ENCODE measurements around the gene LDB2.

The LDB2 gene

DNA sequence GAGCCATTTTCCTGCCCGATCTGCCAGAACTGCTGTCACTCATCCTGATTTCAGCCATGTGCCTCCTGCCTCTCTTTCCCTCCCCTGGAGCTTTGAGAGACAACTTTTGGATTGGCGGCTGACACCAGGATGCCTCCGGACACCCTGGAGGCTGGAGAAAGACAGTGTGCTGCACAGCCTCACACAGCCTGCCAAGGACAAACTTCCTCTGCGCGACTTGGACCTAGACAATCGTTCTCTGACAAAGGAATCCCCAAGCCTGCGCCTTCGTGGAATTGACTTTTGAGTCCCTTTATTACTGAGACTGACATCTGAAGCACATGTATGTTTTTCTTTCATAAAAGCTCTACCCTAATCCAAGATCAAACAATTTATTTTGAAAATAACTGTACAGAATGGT is 10.8 kb upstream of the LDB2 start:
- Histone ChIP-seq H3K27ac (ENCODE audit: low read length) (no peak overlapping the region), H3K9ac (ENCODE audit: low read depth, low read length) (no peak overlapping the region), H3K4me1 (ENCODE audit: insufficient read depth, low read length) (peaks cover 18% of the 10 kb centered on the region; the same call in 1 of the 2 replicates), H3K9me3 (ENCODE audit: insufficient read depth, low read depth, low read length) (no peaks in the 10 kb centered on the region), H3K4me3 (ENCODE audit: low read length) (no peak overlapping the region), H3K27me3 (ENCODE audit: insufficient read depth, low read length) (no peaks in the 10 kb centered on the region), H3K36me3 (ENCODE audit: insufficient read depth, low read depth, low read length) (no peaks in the 10 kb centered on the region)

DNA sequence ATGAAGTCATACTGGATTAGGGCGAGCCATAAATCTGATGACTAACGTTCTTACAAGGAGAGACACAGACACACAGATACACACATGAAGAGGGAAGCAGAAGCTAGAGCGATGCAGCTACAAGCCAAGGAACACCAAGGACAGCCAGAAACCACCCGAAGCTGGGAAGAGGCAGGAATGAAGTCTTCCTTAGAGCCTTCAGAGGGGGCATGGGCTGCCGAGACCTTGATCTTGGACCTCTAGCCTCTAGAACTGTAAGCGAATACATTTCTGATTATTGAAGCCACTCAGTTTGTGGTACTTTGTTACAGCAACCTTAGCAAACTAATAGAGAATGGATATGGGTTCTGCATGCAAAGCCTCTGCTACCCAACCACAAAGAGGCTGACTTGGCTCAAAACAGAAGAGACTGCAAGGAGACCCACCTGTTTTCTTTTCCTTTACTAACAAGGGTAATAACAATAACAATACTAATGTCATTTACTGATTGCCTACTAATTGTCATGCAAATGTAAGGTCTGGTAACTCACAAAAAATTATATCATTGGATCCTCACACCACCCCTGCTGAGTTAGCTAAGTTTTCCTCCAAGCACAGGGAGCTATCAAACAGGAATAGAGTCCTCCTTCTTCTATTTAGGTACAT is 10.1 kb upstream of the LDB2 start:
- no peaks in the 10 kb centered on the region for H3K9me3 ChIP-seq (ENCODE audit: insufficient read depth, low read depth, low read length)
- H3K27ac ChIP-seq (ENCODE audit: low read length): no peak overlapping the region
- H3K4me3 ChIP-seq (ENCODE audit: low read length): peak overlapping the region; percentile 14; the same call in 1 of the 2 replicates
- no peaks in the 10 kb centered on the region for H3K36me3 ChIP-seq (ENCODE audit: insufficient read depth, low read depth, low read length)
- no peak overlapping the region for H3K9ac ChIP-seq (ENCODE audit: low read depth, low read length)
- peaks cover 18% of the 10 kb centered on the region; the same call in 1 of the 2 replicates for H3K4me1 ChIP-seq (ENCODE audit: insufficient read depth, low read length)
- no peaks in the 10 kb centered on the region for H3K27me3 ChIP-seq (ENCODE audit: insufficient read depth, low read length)

- Histone ChIP-seq H3K4me3 (ENCODE audit: low read length) (peak overlapping the region; percentile 24), H3K27me3 (ENCODE audit: insufficient read depth, low read length) (no peaks in the 10 kb centered on the region), H3K4me1 (ENCODE audit: insufficient read depth, low read length) (peaks cover 33% of the 10 kb centered on the region), H3K27ac (ENCODE audit: low read length) (no peak overlapping the region), H3K9me3 (ENCODE audit: insufficient read depth, low read depth, low read length) (no peaks in the 10 kb centered on the region), H3K9ac (ENCODE audit: low read depth, low read length) (no peak overlapping the region), H3K36me3 (ENCODE audit: insufficient read depth, low read depth, low read length) (no peaks in the 10 kb centered on the region)
These were observed 1.9 kb upstream of the LDB2 start for GRCh38 chr4:16900325-16900724.

GRCh38 chr4:16896881-16897750 is 1.3 kb downstream of the LDB2 start:
- Histone ChIP-seq H3K4me1 (ENCODE audit: insufficient read depth, low read length) (peaks cover 61% of the 10 kb centered on the region), H3K27ac (ENCODE audit: low read length) (no peak overlapping the region), H3K9me3 (ENCODE audit: insufficient read depth, low read depth, low read length) (no peaks in the 10 kb centered on the region), H3K4me3 (ENCODE audit: low read length) (peak overlapping the region; percentile 87), H3K9ac (ENCODE audit: low read depth, low read length) (peak overlapping the region; percentile 72), H3K36me3 (ENCODE audit: insufficient read depth, low read depth, low read length) (no peaks in the 10 kb centered on the region), H3K27me3 (ENCODE audit: insufficient read depth, low read length) (no peaks in the 10 kb centered on the region)

DNA sequence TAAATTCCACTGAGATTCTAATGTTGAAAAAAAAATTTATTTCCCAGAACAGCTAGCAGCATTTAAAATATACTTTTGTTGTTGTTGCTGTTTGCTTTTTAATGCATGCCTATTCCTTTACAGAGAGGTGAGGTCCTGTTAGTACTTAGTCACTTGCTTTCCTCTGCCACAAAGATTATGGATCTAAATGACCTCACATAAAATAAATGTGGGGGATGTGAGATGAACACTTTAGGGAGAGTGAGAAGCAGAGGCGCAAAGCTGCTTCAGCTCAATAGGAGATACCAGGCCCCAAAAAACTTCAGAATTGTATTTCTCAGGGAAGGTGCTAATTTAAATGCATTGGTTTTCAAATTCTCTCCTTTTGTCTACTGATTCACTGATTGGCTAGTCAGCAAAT is 4.0 kb downstream of the LDB2 start:
- Histone ChIP-seq H3K9ac (ENCODE audit: low read depth, low read length) (peak overlapping the region; percentile 72; the same call in 1 of the 2 replicates), H3K9me3 (ENCODE audit: insufficient read depth, low read depth, low read length) (no peaks in the 10 kb centered on the region), H3K4me3 (ENCODE audit: low read length) (peak overlapping the region; percentile 87; the same call in 1 of the 2 replicates), H3K4me1 (ENCODE audit: insufficient read depth, low read length) (peaks cover 58% of the 10 kb centered on the region), H3K27ac (ENCODE audit: low read length) (peak overlapping the region; percentile 9), H3K27me3 (ENCODE audit: insufficient read depth, low read length) (no peaks in the 10 kb centered on the region), H3K36me3 (ENCODE audit: insufficient read depth, low read depth, low read length) (no peaks in the 10 kb centered on the region)

DNA sequence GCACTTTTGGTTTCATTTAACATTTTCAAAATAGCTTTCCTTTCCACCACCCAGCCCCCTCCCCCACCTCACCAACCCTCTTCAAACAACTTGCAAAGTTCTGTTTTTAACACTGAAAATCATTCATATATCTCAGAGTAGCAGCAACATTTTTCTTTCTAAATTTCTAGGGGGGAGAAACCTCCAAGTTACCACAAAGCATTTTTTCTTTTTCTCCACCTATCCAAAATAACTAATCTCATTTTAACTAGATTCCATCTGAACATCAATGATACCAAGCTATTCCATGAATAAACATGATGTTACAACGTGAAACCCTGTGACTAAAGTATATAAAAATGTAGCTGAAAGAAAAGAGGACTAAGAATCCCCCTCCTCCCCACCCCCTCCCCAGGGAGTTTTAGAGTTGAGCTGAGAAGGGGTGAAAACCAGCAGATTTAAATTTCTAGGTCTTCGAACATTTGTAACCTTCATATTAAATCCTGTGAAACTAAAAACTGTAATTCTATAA is 5.2 kb downstream of the LDB2 start:
- H3K9me3 ChIP-seq (ENCODE audit: insufficient read depth, low read depth, low read length): no peaks in the 10 kb centered on the region
- H3K9ac ChIP-seq (ENCODE audit: low read depth, low read length): peak overlapping the region; percentile 72; the same call in 1 of the 2 replicates
- peak overlapping the region; percentile 82 for H3K27ac ChIP-seq (ENCODE audit: low read length)
- peaks cover 52% of the 10 kb centered on the region for H3K4me1 ChIP-seq (ENCODE audit: insufficient read depth, low read length)
- H3K4me3 ChIP-seq (ENCODE audit: low read length): peak overlapping the region; percentile 24
- no peaks in the 10 kb centered on the region for H3K27me3 ChIP-seq (ENCODE audit: insufficient read depth, low read length)
- peaks cover 8% of the 10 kb centered on the region; the same call in 1 of the 2 replicates for H3K36me3 ChIP-seq (ENCODE audit: insufficient read depth, low read depth, low read length)

- Histone ChIP-seq H3K4me3 (ENCODE audit: low read length) (no peak overlapping the region), H3K9me3 (ENCODE audit: insufficient read depth, low read depth, low read length) (no peaks in the 10 kb centered on the region), H3K9ac (ENCODE audit: low read depth, low read length) (no peak overlapping the region), H3K27ac (ENCODE audit: low read length) (no peak overlapping the region), H3K27me3 (ENCODE audit: insufficient read depth, low read length) (no peaks in the 10 kb centered on the region), H3K36me3 (ENCODE audit: insufficient read depth, low read depth, low read length) (peaks cover 14% of the 10 kb centered on the region; the same call in 1 of the 2 replicates), H3K4me1 (ENCODE audit: insufficient read depth, low read length) (peaks cover 40% of the 10 kb centered on the region)
These were observed 7.8 kb downstream of the LDB2 start for GRCh38 chr4:16890651-16891050.

- H3K9me3 ChIP-seq (ENCODE audit: insufficient read depth, low read depth, low read length): no peaks in the 10 kb centered on the region
- H3K4me3 ChIP-seq (ENCODE audit: low read length): no peak overlapping the region
- peaks cover 33% of the 10 kb centered on the region for H3K4me1 ChIP-seq (ENCODE audit: insufficient read depth, low read length)
- H3K27ac ChIP-seq (ENCODE audit: low read length): no peak overlapping the region
- H3K36me3 ChIP-seq (ENCODE audit: insufficient read depth, low read depth, low read length): peaks cover 14% of the 10 kb centered on the region; the same call in 1 of the 2 replicates
- H3K27me3 ChIP-seq (ENCODE audit: insufficient read depth, low read length): no peaks in the 10 kb centered on the region
- no peak overlapping the region for H3K9ac ChIP-seq (ENCODE audit: low read depth, low read length)
These were observed 8.5 kb downstream of the LDB2 start for GRCh38 chr4:16889945-16890344.

DNA sequence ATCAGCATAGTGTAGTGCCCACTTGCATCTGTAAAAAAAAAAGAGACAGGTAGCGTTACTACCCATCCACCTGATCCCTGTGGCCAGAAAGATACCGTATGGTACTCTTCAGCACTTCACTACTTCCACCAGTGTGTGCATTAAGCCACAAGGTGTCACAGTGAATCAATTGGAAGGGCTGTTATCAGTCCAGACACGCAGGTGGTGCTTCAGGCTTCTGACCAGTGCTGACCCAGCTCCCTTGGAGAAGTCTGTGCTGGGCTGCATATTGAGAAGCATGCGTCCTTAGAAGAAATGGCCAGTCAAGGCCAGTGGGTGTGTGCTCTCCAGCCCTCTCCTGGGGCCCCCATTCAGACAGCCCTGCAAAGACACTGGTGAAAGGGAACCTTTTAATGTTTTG is 10.6 kb downstream of the LDB2 start:
- peaks cover 14% of the 10 kb centered on the region for H3K4me1 ChIP-seq (ENCODE audit: insufficient read depth, low read length)
- H3K36me3 ChIP-seq (ENCODE audit: insufficient read depth, low read depth, low read length): peaks cover 14% of the 10 kb centered on the region; the same call in 1 of the 2 replicates
- no peak overlapping the region for H3K9ac ChIP-seq (ENCODE audit: low read depth, low read length)
- no peak overlapping the region for H3K4me3 ChIP-seq (ENCODE audit: low read length)
- H3K9me3 ChIP-seq (ENCODE audit: insufficient read depth, low read depth, low read length): no peaks in the 10 kb centered on the region
- H3K27me3 ChIP-seq (ENCODE audit: insufficient read depth, low read length): no peaks in the 10 kb centered on the region
- no peak overlapping the region for H3K27ac ChIP-seq (ENCODE audit: low read length)

DNA sequence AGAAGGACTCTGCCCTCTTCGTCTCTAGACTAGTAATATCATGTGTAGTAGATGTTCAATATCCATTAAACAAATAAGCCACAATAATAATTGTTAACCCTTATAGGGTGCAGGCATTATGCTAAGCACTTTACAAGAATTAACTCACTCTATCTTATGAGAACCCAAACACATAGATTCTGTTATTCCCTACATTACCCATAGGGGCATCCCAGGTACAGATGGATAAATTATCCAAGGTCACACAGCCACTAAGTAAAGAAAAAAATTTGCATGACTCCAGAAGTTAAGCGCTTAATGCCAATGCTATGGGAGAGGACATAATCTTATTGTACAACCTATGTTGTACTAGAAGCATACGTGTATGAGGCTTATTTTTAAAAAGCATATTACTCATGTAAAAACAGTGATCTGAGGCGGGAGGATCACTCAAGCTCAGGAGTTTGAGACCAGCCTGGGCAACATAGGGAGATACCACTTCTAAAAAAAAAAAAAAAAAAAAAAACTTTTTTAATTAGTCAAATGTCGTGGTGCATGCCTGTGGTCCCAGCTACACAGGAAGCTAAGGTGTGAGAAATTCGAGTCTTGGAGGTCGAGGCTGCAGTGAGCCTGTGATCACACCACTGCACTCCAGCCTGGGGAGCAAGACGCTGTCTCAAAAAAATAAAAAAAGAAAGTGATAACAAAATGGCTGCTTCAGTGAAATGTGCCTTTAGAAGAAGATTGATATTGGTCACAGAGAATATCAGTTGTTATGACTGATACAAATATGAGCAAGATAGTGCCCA is 13.6 kb downstream of the LDB2 start:
- Histone ChIP-seq H3K27me3 (ENCODE audit: insufficient read depth, low read length) (no peaks in the 10 kb centered on the region), H3K4me3 (ENCODE audit: low read length) (no peak overlapping the region), H3K4me1 (ENCODE audit: insufficient read depth, low read length) (no peaks in the 10 kb centered on the region), H3K36me3 (ENCODE audit: insufficient read depth, low read depth, low read length) (peaks cover 22% of the 10 kb centered on the region; the same call in 1 of the 2 replicates), H3K9ac (ENCODE audit: low read depth, low read length) (no peak overlapping the region), H3K9me3 (ENCODE audit: insufficient read depth, low read depth, low read length) (no peaks in the 10 kb centered on the region), H3K27ac (ENCODE audit: low read length) (no peak overlapping the region)

GRCh38 chr4:16883806-16884205 is 14.6 kb downstream of the LDB2 start:
- H3K27ac ChIP-seq (ENCODE audit: low read length): no peak overlapping the region
- no peak overlapping the region for H3K9ac ChIP-seq (ENCODE audit: low read depth, low read length)
- H3K27me3 ChIP-seq (ENCODE audit: insufficient read depth, low read length): no peaks in the 10 kb centered on the region
- peaks cover 20% of the 10 kb centered on the region; the same call in 1 of the 2 replicates for H3K36me3 ChIP-seq (ENCODE audit: insufficient read depth, low read depth, low read length)
- no peak overlapping the region for H3K4me3 ChIP-seq (ENCODE audit: low read length)
- H3K9me3 ChIP-seq (ENCODE audit: insufficient read depth, low read depth, low read length): no peaks in the 10 kb centered on the region
- H3K4me1 ChIP-seq (ENCODE audit: insufficient read depth, low read length): no peaks in the 10 kb centered on the region

Data from iPS-20b (cell line).